Right kidney (tissue), 1 donor: ENCODE measurements around the gene CDC42BPA.
"Not testable (repeated sequence)": the region's sequence is repeated elsewhere in the genome, so short reads cannot be mapped to it uniquely, and the experiment has no call there.

Experiments
- DNase-seq: peaks from one replicate; pipeline ENCODE4 v3.0.0-alpha.2; 2016

CDC42BPA gene

DNA sequence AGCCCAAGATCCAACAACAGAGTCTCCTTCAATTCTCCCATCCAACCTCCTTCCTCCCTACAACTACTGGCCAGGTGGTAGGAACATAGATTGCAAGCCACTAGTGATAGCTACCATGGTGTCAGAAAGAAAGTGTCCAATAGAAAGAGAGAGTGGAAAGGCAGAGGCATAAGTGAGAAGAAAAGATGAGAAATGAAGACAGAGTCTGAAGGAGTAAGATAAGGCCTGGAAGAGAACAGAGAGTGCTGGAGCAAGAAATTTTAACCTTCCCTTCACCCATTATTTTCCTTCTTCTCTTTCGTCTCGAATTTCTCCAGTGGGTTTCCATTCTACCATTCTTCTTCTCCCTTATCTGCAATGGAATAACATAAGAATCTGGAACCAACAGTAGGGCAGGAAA lies 57.9 kb downstream of the CDC42BPA start:
- DNase-seq = no peak

DNA sequence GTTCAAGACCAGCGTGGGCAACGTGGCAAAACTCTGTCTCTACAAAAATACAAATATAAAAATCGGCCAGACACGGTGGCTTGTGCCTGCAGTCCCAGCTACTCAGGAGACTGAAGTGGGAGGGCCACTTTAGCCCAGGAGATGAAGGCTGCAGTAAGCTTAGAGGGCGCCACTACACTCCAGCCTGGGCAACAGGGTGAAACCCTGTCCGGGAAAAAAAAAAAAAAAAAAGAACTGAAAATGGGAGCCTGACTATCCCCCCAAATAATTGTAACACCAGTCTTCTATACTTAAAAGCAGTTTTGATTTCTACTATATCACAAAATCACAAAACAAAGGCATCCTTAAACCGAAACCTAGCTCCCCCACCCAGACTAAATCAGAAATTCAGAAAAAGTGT lies 60.3 kb downstream of the CDC42BPA start:
- no peak for DNase-seq

DNA sequence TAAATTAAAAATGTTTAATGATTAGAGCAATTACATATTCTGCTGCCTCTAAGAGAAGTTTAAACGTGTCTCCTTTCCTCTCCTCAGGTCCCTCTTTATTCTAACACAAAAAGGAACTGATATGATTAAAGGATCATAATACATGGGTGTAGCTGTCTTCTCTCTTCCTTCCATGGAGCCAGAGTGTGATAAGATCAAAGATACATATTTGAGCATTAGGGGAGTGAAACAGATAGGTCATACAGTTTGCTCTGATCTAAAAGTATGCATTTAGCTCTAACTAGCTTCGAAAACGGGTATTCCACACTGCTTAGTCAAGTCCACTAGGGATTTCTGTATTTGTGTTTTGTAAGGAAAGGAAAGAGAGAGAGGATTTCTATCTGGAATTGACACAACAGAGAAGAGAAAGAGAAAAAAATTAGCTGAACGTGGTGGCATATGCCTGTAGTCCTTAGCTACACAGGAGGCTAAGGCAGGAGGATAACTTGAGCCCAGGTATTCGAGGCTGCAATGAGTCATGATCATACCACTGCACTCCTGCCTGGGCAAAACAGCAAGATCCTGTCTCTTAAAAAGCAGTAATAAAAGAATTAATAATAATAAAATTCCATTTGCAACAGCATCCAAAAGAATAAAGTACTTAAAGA lies 63.1 kb downstream of the CDC42BPA start:
- no peak for DNase-seq

DNA sequence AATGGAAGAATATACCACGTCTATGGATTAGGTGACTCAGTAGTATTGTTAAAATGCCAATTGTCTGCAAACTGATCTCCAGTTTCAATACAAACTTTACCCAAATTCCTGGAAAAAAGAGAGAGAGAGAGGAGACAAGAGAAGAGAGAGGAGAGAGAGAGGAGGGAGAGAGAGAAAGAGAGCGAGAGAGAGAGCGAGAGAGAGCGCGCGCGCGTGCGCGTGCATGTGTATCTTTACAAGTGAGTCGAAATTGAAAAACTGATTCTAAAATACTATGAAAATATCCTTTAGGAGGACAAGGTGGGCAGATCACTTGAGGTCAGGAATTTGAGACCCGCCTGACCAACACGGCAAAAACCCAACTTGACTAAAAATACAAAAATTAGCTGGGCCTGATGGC lies 65.2 kb downstream of the CDC42BPA start:
- no peak for DNase-seq

DNA sequence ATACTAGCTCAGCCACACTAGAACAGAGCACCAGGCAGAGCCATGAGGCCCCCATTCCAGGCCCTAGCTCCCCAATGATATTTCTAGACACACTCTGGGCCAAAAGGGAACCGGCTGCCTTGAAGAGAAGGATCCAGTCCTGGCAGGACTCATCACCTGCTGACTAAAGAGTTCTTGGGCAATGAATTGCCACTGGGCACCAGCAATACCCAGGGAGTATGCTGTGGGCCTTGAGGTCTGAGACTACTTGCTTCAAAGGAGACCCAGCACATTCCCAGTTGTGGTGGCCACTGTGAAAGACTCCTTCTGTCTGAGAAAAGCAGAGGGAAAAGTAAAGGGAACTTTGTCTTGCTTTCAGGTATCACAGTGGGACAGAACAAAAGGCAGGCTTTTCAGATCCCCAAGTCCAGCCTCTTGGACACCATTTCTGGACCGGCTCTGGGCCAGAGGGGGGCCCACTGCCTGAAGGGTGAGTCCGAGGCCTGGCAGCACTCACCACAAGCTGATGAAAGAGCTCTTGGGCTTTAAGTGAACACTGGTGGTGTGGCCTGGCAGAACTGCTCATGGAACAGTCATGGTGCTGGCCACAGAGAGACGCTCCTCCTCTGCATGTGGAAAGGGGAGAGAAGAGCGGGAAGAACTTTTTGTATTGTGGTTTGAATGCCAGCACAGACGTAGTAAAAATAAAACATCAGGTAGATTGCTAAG lies 72.5 kb downstream of the CDC42BPA start:
- no peak for DNase-seq

DNA sequence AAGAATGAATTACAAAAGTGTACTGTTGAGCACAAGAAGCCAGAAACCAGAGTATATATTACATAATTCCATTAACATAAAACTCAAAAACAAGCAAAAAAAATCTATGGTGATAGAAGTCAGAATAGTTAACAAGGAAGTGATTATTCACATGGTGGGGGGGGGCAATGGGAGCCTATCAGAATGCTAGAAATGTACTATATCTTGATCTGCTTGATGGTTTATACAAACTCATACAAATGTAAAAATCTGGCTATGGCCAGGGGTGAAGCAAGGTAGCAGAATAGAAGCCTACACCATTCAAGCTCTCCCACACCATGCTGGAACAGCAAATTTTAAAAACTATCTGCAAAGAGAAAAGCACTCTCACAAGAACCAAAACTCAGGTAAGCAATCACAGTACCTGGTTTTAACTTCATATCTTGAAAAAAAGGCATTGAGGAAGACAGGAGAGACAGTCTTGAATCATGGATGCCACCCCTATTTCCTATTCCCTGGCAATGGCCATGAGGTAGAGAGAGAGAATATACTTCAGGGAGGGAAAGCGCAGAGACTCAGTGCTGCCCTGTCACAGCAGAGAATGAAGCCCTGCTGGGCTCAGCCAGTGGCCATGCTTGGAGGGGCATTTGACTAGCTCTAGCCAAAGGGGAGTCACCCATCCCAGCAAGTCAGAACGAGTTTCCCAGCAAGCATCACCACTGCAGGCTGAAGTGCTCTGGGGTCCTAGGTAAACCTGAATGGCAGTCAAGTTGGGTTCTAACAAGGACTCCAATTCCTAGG lies 73.8 kb downstream of the CDC42BPA start:
- no peak for DNase-seq

DNA sequence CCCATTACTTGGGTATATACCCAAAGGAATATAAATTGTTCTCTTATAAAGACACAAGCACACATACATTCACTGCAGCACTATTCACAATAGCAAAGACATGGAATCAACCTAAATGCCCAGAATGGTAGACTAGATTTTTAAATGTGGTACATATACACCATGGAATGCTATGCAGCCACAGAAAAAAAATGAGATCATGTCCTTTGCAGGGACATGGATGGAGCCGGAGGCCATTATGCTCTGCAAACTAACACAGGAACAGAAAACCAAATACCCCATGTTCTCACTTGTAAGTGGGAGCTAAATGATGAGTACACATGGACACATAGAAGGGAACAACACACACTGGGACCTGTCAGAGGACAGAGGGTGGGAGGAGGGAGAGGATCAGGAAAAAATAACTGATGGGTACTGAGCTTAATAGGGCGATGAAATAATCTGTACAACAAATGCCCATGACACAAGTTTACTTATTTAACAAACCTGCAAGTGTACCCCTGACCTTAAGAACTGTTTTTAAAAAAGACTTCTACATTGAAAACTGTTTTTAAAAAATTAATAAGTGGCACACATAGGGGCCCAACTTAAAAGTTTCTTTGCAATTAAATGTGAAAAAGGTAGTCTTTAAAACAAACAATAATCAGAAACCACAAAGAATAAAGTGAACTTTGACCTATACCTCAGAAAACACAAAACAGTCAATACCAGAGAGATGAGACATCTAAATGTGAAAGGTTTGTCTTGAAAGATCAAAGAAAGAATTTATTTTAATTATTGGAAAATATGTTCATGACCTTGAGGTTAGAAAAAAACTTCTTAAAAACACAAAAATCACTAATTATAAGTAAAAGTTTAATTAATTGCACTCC lies 75.2 kb downstream of the CDC42BPA start:
- DNase-seq = no peak

DNA sequence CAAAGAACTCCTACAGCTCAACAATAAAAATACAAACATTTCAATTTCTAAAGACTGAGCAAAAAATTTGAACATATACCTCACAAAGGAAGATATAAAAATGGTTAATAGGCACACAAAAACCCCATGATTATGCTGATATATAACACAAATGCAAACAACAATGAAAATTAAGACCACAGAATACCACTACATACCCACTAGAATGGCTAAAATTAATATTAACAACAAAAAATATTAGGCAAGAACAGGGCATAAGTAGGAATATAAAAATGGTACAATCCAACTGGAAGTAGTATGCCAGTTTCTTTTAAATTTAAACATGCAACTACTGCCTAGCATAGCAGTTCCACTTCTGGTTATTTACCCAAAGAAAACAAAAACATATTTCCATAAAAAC lies 77.3 kb downstream of the CDC42BPA start:
- DNase-seq = no peak

DNA sequence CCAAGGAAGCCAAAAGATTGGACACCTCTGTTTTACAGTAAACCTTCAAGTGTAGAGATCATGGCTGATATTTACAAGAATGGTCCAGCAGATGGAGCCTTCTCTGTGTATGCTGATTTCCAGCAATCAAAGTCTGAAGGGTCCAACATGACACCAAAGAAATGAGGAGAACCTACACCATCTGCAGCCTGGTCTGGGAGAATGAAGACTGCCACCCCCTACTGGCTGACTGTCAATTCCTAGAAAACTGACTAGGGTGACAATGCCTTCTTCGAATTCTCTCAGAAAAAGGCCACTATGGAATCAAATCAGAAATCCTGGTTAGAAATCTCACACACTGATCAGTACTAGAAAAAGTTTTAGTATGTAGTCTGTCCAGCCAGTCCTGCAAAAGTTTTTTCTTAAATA lies 83.3 kb downstream of the CDC42BPA start:
- DNase-seq = no peak

DNA sequence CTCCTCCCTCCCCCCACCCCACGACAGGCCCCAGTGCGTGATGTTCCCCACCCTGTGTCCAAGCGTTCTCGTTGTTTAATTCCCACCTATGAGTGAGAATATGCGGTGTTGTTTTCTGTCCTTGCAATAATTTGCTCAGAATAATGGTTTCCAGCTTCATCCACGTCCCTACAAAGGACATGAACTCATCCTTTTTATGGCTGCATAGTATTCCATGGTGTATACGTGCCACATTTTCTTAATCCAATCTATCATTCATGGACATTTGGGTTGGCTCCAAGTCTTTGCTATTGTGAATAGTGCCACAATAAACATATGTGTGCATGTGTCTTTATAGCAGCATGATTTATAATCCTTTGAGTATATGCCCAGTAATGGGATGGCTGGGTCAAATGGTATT lies 87.2 kb downstream of the CDC42BPA start:
- not testable (repeated sequence) for DNase-seq

DNA sequence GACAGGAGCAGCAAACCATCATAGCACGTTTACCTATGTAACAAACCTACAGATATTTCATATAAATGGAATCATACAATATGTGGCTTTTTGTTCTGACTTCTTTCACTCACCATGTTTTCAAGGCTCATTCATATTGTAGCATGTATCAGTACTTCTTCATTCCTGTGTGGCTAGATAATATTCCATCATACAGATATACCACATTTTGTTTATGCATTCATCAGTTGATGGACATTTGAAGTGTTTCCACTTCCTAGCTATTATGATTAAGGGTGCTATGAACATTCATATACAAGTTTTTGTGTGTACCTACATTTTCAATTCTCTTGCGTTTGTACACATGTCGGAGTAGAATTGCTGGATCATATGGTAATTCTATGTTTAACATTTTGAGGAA lies 90.1 kb downstream of the CDC42BPA start:
- DNase-seq = no peak

DNA sequence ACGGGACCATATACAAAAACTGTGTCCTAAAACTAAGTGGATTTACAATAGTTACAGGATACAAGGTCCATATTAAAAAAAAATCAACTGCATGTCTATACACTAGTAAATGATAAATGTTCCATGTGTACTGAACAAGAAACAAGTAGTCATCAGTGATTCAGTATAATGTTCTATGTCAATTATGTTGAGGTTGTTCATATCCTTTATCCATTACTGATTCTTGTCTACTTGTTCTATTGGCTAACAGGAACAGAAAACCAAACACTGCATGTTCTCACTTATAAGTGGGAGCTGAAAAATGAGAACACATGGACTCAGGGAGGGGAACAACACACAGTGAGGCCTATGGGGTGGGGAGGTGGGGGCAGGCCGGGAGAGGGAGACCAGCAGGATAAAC lies 90.5 kb downstream of the CDC42BPA start:
- DNase-seq = no peak

DNA sequence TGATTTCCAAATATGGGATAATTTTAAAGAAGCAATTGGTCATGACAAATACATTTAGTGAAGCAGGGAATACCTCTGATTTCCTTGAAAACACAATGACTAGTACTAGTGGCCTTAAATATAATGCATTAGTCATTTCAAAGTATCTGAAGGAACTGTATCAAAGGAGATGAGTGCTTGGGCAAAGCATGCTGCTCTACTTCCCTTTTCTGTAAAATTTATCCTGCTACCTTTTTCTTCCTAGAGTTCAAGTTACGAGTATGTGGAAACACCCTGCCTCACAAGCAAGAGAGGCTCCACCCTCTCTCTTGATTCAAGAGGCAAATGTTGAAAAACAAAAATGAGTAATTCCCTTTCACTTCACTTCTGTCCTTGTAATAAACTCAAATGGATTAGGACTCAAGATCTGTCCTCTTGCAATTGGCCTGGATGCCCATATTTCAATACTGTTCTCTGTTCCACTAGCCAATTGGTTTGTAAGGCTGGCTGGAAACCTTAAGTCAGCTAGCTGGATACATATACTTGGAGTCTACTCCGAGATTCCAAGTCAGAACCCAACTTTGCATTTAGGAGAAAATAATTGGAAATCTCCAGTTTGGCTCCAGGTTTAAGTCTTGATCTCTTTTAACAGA lies 92.5 kb downstream of the CDC42BPA start:
- no peak for DNase-seq

DNA sequence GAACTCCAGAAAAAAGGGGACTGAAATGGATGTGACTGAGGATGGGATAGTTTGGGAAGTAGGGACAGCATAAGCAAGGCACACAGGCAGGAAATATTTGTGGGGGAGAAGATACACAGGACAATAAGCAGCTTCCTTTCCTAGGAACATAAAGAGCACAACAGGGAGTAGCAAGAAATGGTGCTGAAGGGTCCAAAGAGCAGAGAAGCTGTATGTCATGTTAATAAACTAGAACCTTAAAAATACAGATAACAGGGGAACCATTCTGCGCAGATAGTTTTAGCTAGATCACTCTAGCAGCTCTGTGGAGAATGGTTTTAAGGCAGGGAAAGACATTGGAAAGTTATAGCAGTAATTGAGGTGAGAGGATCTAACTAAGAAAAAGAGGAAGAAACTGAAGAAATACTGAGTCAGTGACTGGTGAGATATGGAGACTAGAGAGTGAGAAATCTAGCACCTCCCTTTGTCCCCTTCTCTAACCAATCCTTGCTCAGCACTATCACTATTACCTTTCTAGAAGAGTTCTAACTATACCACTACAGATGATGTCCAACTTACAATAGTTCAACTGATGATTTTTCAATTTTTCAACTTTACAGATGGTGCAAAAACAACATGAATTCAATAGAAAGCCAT lies 95.0 kb downstream of the CDC42BPA start:
- DNase-seq = no peak

DNA sequence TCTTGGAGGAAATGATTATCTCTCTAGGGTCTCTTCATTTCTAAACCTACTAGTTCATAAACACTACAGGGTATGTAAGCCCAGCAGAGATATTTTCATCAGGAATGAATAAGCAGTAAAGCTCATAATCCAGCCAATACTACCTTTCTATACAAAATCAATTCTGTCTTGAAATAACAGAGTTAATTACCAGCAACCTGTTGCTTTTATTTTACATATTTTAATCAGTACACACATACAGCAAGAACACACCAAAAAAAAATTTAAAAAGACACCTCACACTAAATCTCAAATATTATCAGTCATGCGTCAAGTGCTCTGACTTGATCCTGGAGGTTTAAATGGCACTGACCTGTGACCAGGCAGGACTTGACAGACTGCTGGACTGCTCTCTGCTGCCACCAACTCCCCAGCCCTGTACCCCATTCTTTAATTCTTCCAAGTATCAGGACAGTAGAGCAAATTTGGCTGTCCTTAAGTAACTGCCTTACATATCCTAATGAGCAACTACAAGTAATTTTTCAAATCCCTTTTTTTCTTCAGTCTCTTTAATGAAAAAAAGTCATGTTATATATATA lies 98.5 kb downstream of the CDC42BPA start:
- no peak for DNase-seq

DNA sequence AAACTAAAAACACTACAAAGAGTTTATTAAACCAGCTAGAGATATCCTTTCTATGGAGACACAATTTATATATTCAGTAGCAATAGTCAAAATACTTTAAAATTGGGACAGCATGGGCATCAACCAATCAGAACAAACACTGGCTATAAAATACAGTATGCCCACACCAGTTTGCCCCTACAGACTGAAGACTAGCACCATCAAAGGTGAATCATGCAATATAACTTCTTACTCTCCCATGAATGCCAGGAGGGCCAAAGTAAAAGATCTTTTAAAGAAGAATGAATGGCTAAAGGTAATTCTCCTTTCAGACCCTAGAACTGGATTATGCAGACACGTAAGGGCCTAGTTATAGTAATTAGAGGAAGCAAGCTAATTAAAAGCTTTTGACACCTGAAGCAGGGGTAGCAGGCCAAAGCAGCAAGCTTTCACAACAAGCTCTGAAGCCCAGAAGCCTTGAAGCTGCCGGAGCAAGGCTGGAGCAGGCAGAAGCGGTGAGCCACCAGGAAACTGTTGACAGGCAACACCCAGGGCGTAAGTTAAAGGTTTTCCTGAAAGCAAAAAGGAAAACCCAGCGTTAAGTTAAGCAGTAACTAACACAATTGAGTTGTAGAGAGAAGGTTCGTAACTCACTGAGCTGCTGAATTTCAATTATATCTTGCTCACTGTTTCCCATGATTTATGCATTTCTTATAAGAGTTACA lies 99.3 kb downstream of the CDC42BPA start:
- no peak for DNase-seq

DNA sequence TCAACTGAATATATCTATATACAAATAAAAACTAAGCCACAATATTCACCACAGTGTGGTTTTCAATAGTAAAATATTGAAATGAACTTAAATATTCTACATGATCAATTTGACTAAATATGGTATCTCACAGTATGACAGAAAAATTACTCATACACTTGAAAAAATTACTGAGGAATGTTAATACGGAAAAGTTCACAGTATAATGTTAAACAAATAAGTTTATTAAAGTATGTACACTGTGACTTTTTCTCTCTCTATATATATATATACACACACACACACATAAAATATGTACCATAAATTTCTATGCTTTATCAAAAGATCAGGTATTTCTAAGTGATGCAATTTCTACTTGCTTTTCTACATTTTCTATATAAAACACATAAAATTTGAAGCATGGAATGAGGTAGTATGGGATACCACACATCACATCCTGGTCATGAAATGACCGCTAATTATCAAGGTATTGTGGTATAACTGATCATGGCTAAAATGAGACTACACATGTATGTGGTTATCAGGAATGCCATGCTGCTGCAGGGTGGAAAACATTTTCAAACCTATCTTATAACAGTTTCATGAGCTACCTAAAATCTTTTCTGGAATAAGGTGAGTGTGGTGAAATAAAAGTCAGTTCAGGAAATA lies 102.3 kb downstream of the CDC42BPA start:
- DNase-seq = no peak

DNA sequence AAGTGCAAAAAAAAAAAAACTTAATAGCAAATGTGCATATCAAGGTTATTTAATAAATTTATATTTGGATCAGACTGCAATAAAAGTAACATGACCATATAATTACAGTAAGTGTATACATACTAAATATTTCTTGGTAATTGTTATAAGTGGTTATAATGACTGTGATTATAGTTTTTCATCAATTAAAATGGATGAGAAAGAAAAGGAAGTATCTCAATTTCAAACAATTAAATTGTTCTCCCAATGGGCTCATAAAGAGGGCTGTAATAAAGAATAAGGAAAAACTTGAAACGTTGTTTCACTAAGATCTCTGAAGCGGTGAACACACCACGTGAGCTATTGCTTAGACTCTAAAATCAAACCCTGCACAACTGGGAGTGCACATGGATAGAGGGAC lies 104.1 kb downstream of the CDC42BPA start:
- no peak for DNase-seq

DNA sequence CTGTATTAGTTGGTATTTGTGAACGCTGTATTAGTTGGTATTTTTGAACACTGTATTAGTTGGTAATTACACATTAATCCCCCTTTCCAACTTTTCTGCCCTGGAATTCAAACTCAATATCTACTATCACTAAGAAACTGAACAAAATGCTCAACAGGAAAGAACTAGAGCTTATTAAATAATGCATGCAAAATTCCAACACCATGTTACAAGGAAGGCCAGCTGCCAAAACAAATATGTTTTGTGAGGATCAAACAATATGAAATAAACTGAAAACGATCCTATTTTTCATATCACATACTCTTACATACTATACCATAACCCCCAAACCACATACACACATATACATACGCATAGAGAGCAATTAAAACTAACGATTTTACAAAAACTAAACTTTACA lies 104.9 kb downstream of the CDC42BPA start:
- DNase-seq = no peak

DNA sequence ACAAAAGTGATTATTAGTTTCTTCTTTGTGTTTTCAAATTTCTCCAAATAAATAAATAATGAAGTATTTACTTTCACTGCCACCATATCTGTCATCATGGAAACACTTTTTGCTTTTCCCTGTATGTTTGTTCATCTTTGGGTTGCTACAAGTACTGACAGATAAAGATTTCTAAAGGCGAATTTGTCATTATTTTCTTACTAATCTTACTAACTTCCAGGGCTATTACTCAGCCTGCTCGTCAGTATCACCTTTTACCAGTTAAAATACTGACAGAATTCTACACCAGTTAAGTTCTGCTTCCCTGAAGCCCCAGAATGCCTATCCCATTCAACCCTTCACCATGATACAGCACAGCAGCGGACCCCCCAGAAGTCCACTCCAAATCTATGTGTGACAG lies 106.1 kb downstream of the CDC42BPA start:
- no peak for DNase-seq
